ENCODE data around the gene USP6NL.

DNA sequence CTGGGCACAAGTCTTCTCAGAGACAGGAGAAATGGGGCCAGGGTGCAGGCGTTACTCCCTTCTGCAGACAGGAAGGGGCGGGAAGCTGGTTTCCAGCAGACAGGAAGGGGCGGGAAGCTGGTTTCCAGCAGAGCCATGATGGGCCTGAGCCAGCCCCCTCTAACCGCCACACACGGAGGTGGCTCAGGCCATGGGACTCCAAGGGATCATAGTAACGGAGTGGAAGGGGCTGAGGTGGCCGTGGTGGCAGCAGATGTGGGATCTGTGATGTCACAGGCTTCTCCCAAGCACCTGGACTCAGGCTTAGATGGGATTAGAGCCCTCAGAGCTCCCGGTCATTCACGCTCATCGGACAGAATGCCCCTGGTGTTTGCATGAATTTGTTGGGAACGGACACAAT, 177.8 kb downstream of the USP6NL start:
- TF ChIP-seq, protein P1, sequence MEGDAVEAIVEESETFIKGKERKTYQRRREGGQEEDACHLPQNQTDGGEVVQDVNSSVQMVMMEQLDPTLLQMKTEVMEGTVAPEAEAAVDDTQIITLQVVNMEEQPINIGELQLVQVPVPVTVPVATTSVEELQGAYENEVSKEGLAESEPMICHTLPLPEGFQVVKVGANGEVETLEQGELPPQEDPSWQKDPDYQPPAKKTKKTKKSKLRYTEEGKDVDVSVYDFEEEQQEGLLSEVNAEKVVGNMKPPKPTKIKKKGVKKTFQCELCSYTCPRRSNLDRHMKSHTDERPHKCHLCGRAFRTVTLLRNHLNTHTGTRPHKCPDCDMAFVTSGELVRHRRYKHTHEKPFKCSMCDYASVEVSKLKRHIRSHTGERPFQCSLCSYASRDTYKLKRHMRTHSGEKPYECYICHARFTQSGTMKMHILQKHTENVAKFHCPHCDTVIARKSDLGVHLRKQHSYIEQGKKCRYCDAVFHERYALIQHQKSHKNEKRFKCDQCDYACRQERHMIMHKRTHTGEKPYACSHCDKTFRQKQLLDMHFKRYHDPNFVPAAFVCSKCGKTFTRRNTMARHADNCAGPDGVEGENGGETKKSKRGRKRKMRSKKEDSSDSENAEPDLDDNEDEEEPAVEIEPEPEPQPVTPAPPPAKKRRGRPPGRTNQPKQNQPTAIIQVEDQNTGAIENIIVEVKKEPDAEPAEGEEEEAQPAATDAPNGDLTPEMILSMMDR (IDR thresholded peaks at IDR 0.05): no peak
- TF ChIP-seq POLR2A (IDR thresholded peaks at IDR 0.05): no peak
- TF ChIP-seq EP300 (IDR thresholded peaks at IDR 0.05): no peak

Data from sigmoid colon (tissue), 4 donors.